GM12878 (cell line): ENCODE results near the gene PLVAP. TPM values are rescaled to one million over a fixed set of nuclear protein-coding genes. Genes with fewer than 3 reads are reported as not detected.

Experiments used
- BCL3 ChIP-seq: IDR thresholded peaks from 2 replicates; pipeline ENCODE4 v1.6.1; 2011; ENCODE audit warnings: borderline replicate concordance, low read depth, mild to moderate bottlenecking, moderate library complexity, low read length; ENCODE audit not compliant: insufficient read depth, poor library complexity, severe bottlenecking
- CBFB ChIP-seq: IDR thresholded peaks from 2 replicates; pipeline ENCODE4 v1.6.1; 2016; ENCODE audit warnings: antibody characterized with exemption, low read depth
- CHD4 ChIP-seq: fragments of 200-600 bp; sonication (generic); IDR thresholded peaks from 2 replicates; pipeline ENCODE4 v1.6.1; 2016; ENCODE audit warnings: mild to moderate bottlenecking
- CUX1 ChIP-seq: IDR thresholded peaks from 2 replicates; pipeline ENCODE4 v1.6.1; 2012; ENCODE audit warnings: improper control_type of control experiment, low read depth, low read length; ENCODE audit not compliant: insufficient replicate concordance
- ELK1 ChIP-seq: IDR thresholded peaks from 2 replicates; pipeline ENCODE4 v1.6.1; 2012; ENCODE audit warnings: low read depth, low read length, improper control_type of control experiment
- GATAD2B ChIP-seq: fragments of 450-650 bp; conservative IDR thresholded peaks from 2 replicates; pipeline ENCODE4 v1.6.1; 2017; ENCODE audit warnings: low read depth, mild to moderate bottlenecking, moderate library complexity
- HDAC6 ChIP-seq: fragments of 200-600 bp; sonication (generic); IDR thresholded peaks from one replicate; pipeline ENCODE4 v1.8.0; 2017; ENCODE audit warnings: antibody characterized with exemption; ENCODE audit not compliant: unreplicated experiment
- IRF3 ChIP-seq: fragments of 450-650 bp; IDR thresholded peaks from 2 replicates; pipeline ENCODE4 v1.6.1; 2014; ENCODE audit warnings: mild to moderate bottlenecking
- KAT2A ChIP-seq: conservative IDR thresholded peaks from 2 replicates; pipeline ENCODE4 v1.6.1; 2011; ENCODE audit warnings: low read depth, low read length; ENCODE audit not compliant: control insufficient read depth
- MLLT1 ChIP-seq: fragments of 450-650 bp; IDR thresholded peaks from 2 replicates; pipeline ENCODE4 v1.6.1; 2016; ENCODE audit warnings: mild to moderate bottlenecking
- MXI1 ChIP-seq: fragments of 150-350 bp; IDR thresholded peaks from 2 replicates; pipeline ENCODE4 v1.6.1; 2011; ENCODE audit warnings: low read depth, mild to moderate bottlenecking, inconsistent platforms, low read length, improper control_type of control experiment
- RBBP5 ChIP-seq: fragments of 200-600 bp; sonication (generic); conservative IDR thresholded peaks from 2 replicates; pipeline ENCODE4 v1.6.1; 2016
- SMAD5 ChIP-seq: IDR thresholded peaks from 2 replicates; pipeline ENCODE4 v1.6.1; 2016; ENCODE audit warnings: antibody characterized with exemption, low read depth
- SPI1 ChIP-seq: IDR thresholded peaks from 2 replicates; pipeline ENCODE4 v1.6.1; 2011; ENCODE audit warnings: low read depth, mild to moderate bottlenecking, low read length, moderate library complexity, borderline replicate concordance; ENCODE audit not compliant: insufficient read depth
- SUPT20H ChIP-seq: IDR thresholded peaks from 2 replicates; pipeline ENCODE4 v1.6.1; 2011; ENCODE audit warnings: low read depth, mild to moderate bottlenecking, low read length, moderate library complexity, borderline replicate concordance; ENCODE audit not compliant: control insufficient read depth
- ZBED1 ChIP-seq: IDR thresholded peaks from 2 replicates; pipeline ENCODE4 v1.6.1; 2016; ENCODE audit warnings: borderline replicate concordance
- ZNF24 ChIP-seq: fragments of 450-650 bp; IDR thresholded peaks from 2 replicates; pipeline ENCODE4 v1.6.1; 2017; ENCODE audit warnings: antibody characterized with exemption, mild to moderate bottlenecking
- ZZZ3 ChIP-seq: IDR thresholded peaks from 2 replicates; pipeline ENCODE4 v1.6.1; 2011; ENCODE audit warnings: low read depth; ENCODE audit not compliant: control insufficient read depth, insufficient read length
- polyA plus RNA-seq, 11 experiments: library from polyadenylated mRNA; depleted of rRNA in 4 of 11; unstranded in 6 of 11; stranded (reverse) in 5 of 11; fragments of >200 nt; fragmentation: Nextera tagmentation in 4 of 11; fragmentation: Illumina TruSeq in 1 of 11; extraction: Ambion mirVana in 4 of 11; extraction: Trizol in 1 of 11; gene quantifications; 1 replicate in 1 of 11; 2 replicates in 10 of 11; pipeline versions ENCODE4 v1.2.1 to v1.2.3, GENCODE V29; 2011 to 2016; ENCODE audit warnings: inconsistent platforms in 2 of 11, missing spikeins in 2 of 11, low read depth in 1 of 11
- total RNA-seq, 4 experiments: library from RNA; depleted of rRNA in 3 of 4; stranded (reverse); fragments of >200 nt in 3 of 4; fragmentation: Illumina TruSeq in 1 of 4; extraction: Trizol in 1 of 4; gene quantifications; 2 replicates each; pipeline versions ENCODE4 v1.2.1 to v1.2.3, GENCODE V29; 2013 to 2021

PLVAP gene
- total and polyA plus RNA-seq, 10 of the 15 experiments (the other 5 are each of a cell fraction or from before 2014, with no cell fraction given): 0.03 to 0.54 (median 0.06) TPM; not detected in 4

GRCh38 chr19:17309198-17309964, 67.8 kb downstream of the PLVAP start, which contains the start of gene DDA1 (continued):
- TF ChIP-seq CUX1 (no peak), MXI1 (peak; percentile 21; the same call in 1 of the 2 replicates), ZBED1 (no peak), CBFB (peak; percentile 46), MLLT1 (peak; percentile 49; the same call in 1 of the 2 replicates), SMAD5 (no peak), IRF3 (peak; percentile 96), CHD4 (no peak), SUPT20H (no peak), ZNF24 (no peak), RBBP5 (no peak), KAT2A (no peak), GATAD2B (0 out of 2 replicates have a peak, but pooled peaks have one; percentile 60), ELK1 (peak; percentile 45; the same call in 1 of the 2 replicates), BCL3 (no peak), SPI1 (peak; percentile 40; the same call in 1 of the 2 replicates), ZZZ3 (no peak), HDAC6 (no peak)
